CD8-positive, alpha-beta memory T cell (primary cell): ENCODE measurements around the gene AKAP7. TPM values are rescaled to one million over a fixed set of nuclear protein-coding genes. Genes with fewer than 3 reads are reported as not detected.

Experiments
- CTCF ChIA-PET: fragments of 350-600 bp; sonication (Branson Sonifier 250); formaldehyde crosslinking; loops from one replicate; lab custom pipeline; 2021; ENCODE audit warnings: antibody characterized with exemption; lab: Charles Lee
- POLR2A ChIA-PET: fragments of 350-600 bp; sonication (Branson Sonifier 250); formaldehyde crosslinking; loops from one replicate; lab custom pipeline; 2021; ENCODE audit warnings: antibody characterized with exemption; lab: Charles Lee
- DNase-seq, 5 donors: peaks; one replicate each; pipeline versions ENCODE4 v3.0.0 to v3.0.0-alpha.2; 2020 to 2022; ENCODE audit warnings: mixed read lengths in 1 of 5
- H3K27ac ChIP-seq: one replicate; pipeline ENCODE4 v1.7.0; 2013; ENCODE audit warnings: low read depth, mild to moderate bottlenecking, low read length, moderate library complexity
- H3K27me3 ChIP-seq: 2 replicates; pipeline ENCODE4 v1.7.0; 2013; ENCODE audit warnings: low read length, mild to moderate bottlenecking; ENCODE audit not compliant: insufficient read depth, poor library complexity, severe bottlenecking
- H3K36me3 ChIP-seq: 2 replicates; pipeline ENCODE4 v1.7.0; 2013; ENCODE audit warnings: mild to moderate bottlenecking, low read length, moderate library complexity; ENCODE audit not compliant: insufficient read depth
- H3K4me1 ChIP-seq: 2 replicates; pipeline ENCODE4 v1.7.0; 2013; ENCODE audit warnings: mild to moderate bottlenecking, low read length, moderate library complexity; ENCODE audit not compliant: insufficient read depth
- H3K4me3 ChIP-seq: 2 replicates; pipeline ENCODE4 v1.7.0; 2013; ENCODE audit warnings: mild to moderate bottlenecking, low read length
- H3K9me3 ChIP-seq: 2 replicates; pipeline ENCODE4 v1.7.0; 2013; ENCODE audit warnings: mild to moderate bottlenecking, low read length
- H3K27ac Mint-ChIP-seq, 8 donors: one replicate each; pipeline ENCODE4 v1.8.0; 2020 to 2021; ENCODE audit warnings: mixed read lengths in 8 of 8, mild to moderate bottlenecking in 6 of 8, inconsistent platforms in 3 of 8, moderate library complexity in 3 of 8
- H3K27me3 Mint-ChIP-seq, 2 donors: one replicate each; pipeline ENCODE4 v1.8.0; 2020 to 2021; ENCODE audit warnings: mixed read lengths in 2 of 2, mild to moderate bottlenecking in 1 of 2, moderate library complexity in 1 of 2
- H3K36me3 Mint-ChIP-seq, 3 donors: one replicate each; pipeline ENCODE4 v1.8.0; 2020 to 2021; ENCODE audit warnings: mixed read lengths in 3 of 3, inconsistent platforms in 1 of 3, mild to moderate bottlenecking in 1 of 3
- H3K4me1 Mint-ChIP-seq, 3 donors: one replicate each; pipeline ENCODE4 v1.8.0; 2020 to 2021; ENCODE audit warnings: mixed read lengths in 3 of 3, inconsistent platforms in 1 of 3, mild to moderate bottlenecking in 1 of 3
- H3K4me3 Mint-ChIP-seq, 7 donors: one replicate each; pipeline ENCODE4 v1.8.0; 2020 to 2021; ENCODE audit warnings: mixed read lengths in 7 of 7, mild to moderate bottlenecking in 6 of 7, moderate library complexity in 4 of 7, inconsistent platforms in 2 of 7
- H3K9me3 Mint-ChIP-seq, 5 donors: one replicate each; pipeline ENCODE4 v1.8.0; 2020 to 2022; ENCODE audit warnings: mixed read lengths in 5 of 5, mild to moderate bottlenecking in 3 of 5, moderate library complexity in 2 of 5, inconsistent platforms in 1 of 5
- polyA plus RNA-seq: library from polyadenylated mRNA; unstranded; fragments of 300-500 nt; fragmentation: Illumina TruSeq; gene quantifications from one replicate; pipeline ENCODE4 v1.2.3, GENCODE V29; 2021
- total RNA-seq, 2 experiments: library from RNA; stranded (reverse); gene quantifications; one replicate each; pipeline ENCODE4 v1.2.3, GENCODE V29; 2021

Gene AKAP7
- total and polyA plus RNA-seq, 3 experiments from 2014 or later: 4.3 to 17.3 (median 4.8) TPM

DNA sequence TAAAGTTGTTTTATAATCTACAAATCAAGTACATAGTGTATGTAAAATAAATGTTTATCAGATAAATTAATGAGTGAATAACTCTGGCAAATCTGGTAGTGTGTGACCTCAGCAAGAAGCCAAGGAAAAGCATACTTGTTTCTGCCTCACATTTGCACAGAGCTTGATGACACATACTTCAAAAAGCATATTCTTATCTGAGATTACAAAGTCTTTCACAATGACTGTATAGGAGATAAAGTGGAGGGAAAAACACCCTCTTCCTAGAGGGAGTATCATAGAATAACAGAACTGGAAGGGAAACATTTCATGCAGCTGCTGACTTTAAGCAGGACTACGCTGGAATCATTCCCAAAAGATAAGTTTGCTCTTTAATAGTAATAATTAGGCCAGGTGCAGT, 28.1 kb upstream of the AKAP7 start:
- Histone ChIP-seq H3K27me3 (no peaks in the 10 kb centered on the region), H3K4me1 (no peaks in the 10 kb centered on the region), H3K27ac (no peak overlapping the region), H3K36me3 (no peaks in the 10 kb centered on the region), H3K4me3 (no peak overlapping the region), H3K9me3 (no peaks in the 10 kb centered on the region)
- ChIA-PET POLR2A (no interaction called here), CTCF (no interaction called here)
- H3K4me1 Mint-ChIP-seq: no peaks in the 10 kb centered on the region
- peak overlapping the region in 1 of 7 donors; percentile 42 for H3K4me3 Mint-ChIP-seq
- no peaks in the 10 kb centered on the region for H3K36me3 Mint-ChIP-seq
- DNase-seq: no peak
- H3K9me3 Mint-ChIP-seq: no peaks in the 10 kb centered on the region
- H3K27me3 Mint-ChIP-seq: peaks cover 2 to 33% of the 10 kb centered on the region in 2 donors
- H3K27ac Mint-ChIP-seq: no peak overlapping the region

DNA sequence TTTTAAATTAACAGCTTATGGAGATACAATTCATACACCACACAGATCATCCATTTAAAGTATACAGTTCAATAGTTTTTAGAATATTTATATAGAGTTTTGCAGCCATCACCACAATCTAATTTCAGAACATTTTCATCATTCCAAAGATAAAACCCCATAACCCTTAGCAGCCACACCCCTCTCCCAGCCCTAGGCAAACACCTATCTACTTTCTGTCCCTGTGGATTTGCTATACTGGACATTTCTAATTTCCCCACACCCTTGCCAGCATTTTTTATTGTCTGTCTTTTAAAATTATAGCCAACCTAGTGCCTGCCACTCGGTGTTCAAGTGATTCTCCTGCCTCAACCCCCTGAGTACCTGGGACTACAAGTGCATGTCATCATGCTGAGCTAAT, 23.0 kb upstream of the AKAP7 start:
- Histone ChIP-seq H3K36me3 (no peaks in the 10 kb centered on the region), H3K4me1 (no peaks in the 10 kb centered on the region), H3K27me3 (no peaks in the 10 kb centered on the region), H3K9me3 (no peaks in the 10 kb centered on the region), H3K4me3 (no peak overlapping the region), H3K27ac (no peak overlapping the region)
- H3K36me3 Mint-ChIP-seq: no peaks in the 10 kb centered on the region
- CTCF ChIA-PET: interaction anchor here (9.6 kb wide), 1 partner anchor 227 kb away, joined by 83 read pairs; no protein-coding TSS in a partner anchor
- no peaks in the 10 kb centered on the region for H3K9me3 Mint-ChIP-seq
- peaks cover 0 to 4% (median 0%) of the 10 kb centered on the region in 3 donors for H3K4me1 Mint-ChIP-seq
- H3K4me3 Mint-ChIP-seq: no peak overlapping the region
- H3K27ac Mint-ChIP-seq: no peak overlapping the region
- POLR2A ChIA-PET: no interaction called here
- no peak for DNase-seq
- H3K27me3 Mint-ChIP-seq: peaks cover 8 to 23% of the 10 kb centered on the region in 2 donors

DNA sequence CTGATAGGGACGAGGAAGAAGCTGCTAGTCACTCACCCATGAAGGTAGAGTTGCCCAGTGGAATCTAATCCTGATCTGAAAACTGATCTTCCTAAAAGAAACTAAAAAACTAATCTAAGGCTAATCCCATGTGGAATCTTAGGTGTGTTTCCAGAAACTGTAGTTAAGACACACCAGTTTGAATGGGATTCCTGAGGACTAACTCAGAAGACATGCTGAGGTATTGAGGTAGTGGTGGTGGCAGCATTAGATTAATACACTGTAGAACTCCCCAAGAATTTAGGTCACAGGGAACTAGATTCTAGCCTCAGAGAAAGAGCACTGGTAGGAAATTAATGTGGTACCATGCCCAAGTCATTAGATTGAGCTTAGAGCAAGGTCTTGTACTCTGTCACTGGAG, 19.6 kb upstream of the AKAP7 start:
- POLR2A ChIA-PET: no interaction called here
- Histone ChIP-seq H3K27ac (no peak overlapping the region), H3K27me3 (no peaks in the 10 kb centered on the region), H3K4me1 (no peaks in the 10 kb centered on the region), H3K36me3 (no peaks in the 10 kb centered on the region), H3K9me3 (no peaks in the 10 kb centered on the region), H3K4me3 (no peak overlapping the region)
- H3K9me3 Mint-ChIP-seq: no peaks in the 10 kb centered on the region
- H3K27ac Mint-ChIP-seq: no peak overlapping the region
- DNase-seq: no peak
- peaks cover 0 to 4% (median 0%) of the 10 kb centered on the region in 3 donors for H3K4me1 Mint-ChIP-seq
- CTCF ChIA-PET: interaction anchor here (1.0 to 9.6 kb wide), 5 partner anchors 223 to 418 kb away, joined by 3 to 83 read pairs (median 6); no protein-coding TSS in a partner anchor
- H3K27me3 Mint-ChIP-seq: peaks cover 8 to 12% of the 10 kb centered on the region in 2 donors
- no peaks in the 10 kb centered on the region for H3K36me3 Mint-ChIP-seq
- H3K4me3 Mint-ChIP-seq: no peak overlapping the region

DNA sequence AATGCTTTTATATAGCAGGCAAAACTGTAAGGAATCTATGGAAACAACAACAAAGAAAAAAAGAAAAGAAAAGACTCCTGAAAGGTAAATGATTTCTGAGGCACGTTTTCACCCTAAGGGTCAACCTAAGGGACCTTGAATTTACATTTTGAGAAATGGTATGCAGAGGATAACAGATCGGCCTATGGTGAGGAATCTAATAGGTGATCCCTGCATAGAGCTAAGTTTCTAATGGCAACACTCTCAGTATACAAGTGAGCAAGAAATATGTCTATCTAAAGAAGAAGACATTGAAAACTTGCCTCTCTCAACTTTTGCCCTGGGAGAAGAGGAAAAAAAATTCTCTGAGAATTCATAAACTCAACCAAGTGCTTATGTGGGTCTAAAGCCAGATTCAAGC, 18.9 kb upstream of the AKAP7 start:
- POLR2A ChIA-PET: no interaction called here
- H3K27ac Mint-ChIP-seq: no peak overlapping the region

DNA sequence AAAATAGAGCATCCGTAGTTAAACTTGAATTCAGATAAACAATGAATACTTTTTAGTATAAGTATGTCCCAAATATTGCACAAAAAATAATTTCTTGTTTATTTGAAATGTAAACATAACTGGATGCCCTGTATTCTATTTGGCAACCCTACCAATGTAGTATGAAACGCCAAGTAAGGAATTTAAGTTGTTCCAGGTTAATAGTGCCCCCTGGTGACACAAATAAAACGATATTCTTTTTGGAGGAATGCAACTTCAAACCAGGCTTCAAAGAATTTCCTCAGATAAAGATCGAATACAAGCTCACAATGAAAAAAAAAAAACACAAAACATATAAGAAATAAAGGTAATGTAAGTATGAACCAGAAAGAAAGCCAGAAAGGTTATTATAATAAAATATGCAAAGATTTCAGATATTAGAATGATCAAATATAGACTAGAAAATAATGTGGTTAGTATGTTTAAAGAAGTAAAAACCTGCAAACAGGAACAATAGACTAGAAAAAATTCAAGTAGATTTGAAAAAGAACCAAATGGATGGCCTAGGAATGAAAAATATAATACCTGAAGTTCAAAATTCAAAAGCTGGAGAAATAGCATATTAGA, 18.4 kb upstream of the AKAP7 start:
- no peak overlapping the region for H3K4me3 Mint-ChIP-seq
- H3K4me3 ChIP-seq: no peak overlapping the region
- H3K9me3 ChIP-seq: no peaks in the 10 kb centered on the region
- POLR2A ChIA-PET: no interaction called here
- no peaks in the 10 kb centered on the region for H3K4me1 ChIP-seq
- H3K36me3 ChIP-seq: no peaks in the 10 kb centered on the region
- no peak overlapping the region for H3K27ac ChIP-seq
- H3K36me3 Mint-ChIP-seq: no peaks in the 10 kb centered on the region
- no peaks in the 10 kb centered on the region for H3K9me3 Mint-ChIP-seq
- CTCF ChIA-PET: interaction anchor here (0.6 to 9.6 kb wide), 8 partner anchors 13 to 418 kb away, joined by 3 to 83 read pairs (median 4); no protein-coding TSS in a partner anchor
- peaks cover 5 to 8% of the 10 kb centered on the region in 2 donors for H3K27me3 Mint-ChIP-seq
- no peaks in the 10 kb centered on the region for H3K27me3 ChIP-seq
- H3K4me1 Mint-ChIP-seq: peaks cover 0 to 4% (median 0%) of the 10 kb centered on the region in 3 donors
- peak in 2 of 5 donors; percentile 11 to 37 for DNase-seq
- no peak overlapping the region for H3K27ac Mint-ChIP-seq

More for the DNA sequence above, 18.9 kb upstream of the AKAP7 start:
- Mint-ChIP-seq H3K9me3 (no peaks in the 10 kb centered on the region), H3K27me3 (peaks cover 7 to 8% of the 10 kb centered on the region in 2 donors), H3K4me3 (no peak overlapping the region), H3K36me3 (no peaks in the 10 kb centered on the region), H3K4me1 (peaks cover 0 to 4% (median 0%) of the 10 kb centered on the region in 3 donors)
- Histone ChIP-seq H3K4me3 (no peak overlapping the region), H3K27ac (no peak overlapping the region), H3K36me3 (no peaks in the 10 kb centered on the region), H3K4me1 (no peaks in the 10 kb centered on the region), H3K27me3 (no peaks in the 10 kb centered on the region), H3K9me3 (no peaks in the 10 kb centered on the region)
- CTCF ChIA-PET: interaction anchor here (1.0 to 9.6 kb wide), 6 partner anchors 224 to 417 kb away, joined by 3 to 83 read pairs (median 6); no protein-coding TSS in a partner anchor
- no peak for DNase-seq

DNA sequence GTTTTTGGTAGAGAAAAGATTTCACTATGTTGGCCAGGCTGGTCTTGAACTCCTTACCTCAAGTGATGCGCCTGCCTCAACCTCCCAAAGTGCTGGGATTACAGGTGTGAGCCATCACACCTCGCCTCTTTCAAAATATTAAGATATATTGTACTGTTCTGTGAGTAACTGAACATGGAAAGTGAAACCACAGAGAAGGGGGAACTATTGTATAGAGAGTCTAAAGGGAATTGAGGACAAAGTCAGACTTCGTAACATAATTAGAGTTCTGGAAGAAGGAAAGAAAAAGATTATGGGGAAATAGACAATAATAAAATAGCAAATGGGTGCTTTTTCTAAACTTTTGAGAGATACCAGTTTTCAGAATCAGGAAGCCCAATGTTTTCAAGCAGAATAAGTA, 17.4 kb upstream of the AKAP7 start:
- Histone ChIP-seq H3K9me3 (no peaks in the 10 kb centered on the region), H3K27ac (no peak overlapping the region), H3K27me3 (no peaks in the 10 kb centered on the region), H3K4me3 (no peak overlapping the region), H3K36me3 (no peaks in the 10 kb centered on the region), H3K4me1 (no peaks in the 10 kb centered on the region)
- Mint-ChIP-seq H3K4me3 (no peak overlapping the region), H3K4me1 (peaks cover 0 to 4% (median 0%) of the 10 kb centered on the region in 3 donors), H3K27me3 (peaks cover 2 to 7% of the 10 kb centered on the region in 2 donors), H3K9me3 (no peaks in the 10 kb centered on the region), H3K36me3 (no peaks in the 10 kb centered on the region), H3K27ac (no peak overlapping the region)
- POLR2A ChIA-PET: no interaction called here
- no peak for DNase-seq
- CTCF ChIA-PET: interaction anchor here (2.0 to 9.6 kb wide), 2 partner anchors 233 to 415 kb away, joined by 8 to 83 read pairs; no protein-coding TSS in a partner anchor

DNA sequence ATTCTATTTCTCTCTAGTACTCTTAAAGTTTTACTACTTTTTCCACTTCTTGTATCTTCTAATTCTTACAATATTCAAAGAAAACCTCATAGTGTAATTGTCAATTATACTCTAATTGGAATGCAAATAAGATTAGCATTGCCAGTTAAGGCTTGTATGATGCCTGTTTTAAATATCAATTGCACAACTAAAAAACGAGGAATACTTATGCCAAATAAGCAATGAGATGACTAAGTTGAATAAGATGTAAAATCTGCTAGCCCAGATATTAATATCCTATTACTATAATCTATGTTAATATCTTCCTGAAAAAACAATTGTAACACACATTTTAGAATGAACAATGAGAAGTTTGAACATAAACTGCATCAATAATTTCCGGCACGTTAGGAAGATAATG, 13.3 kb upstream of the AKAP7 start:
- DNase-seq: no peak
- Histone ChIP-seq H3K9me3 (no peaks in the 10 kb centered on the region), H3K27ac (no peak overlapping the region), H3K36me3 (no peaks in the 10 kb centered on the region), H3K27me3 (no peaks in the 10 kb centered on the region), H3K4me1 (no peaks in the 10 kb centered on the region), H3K4me3 (no peak overlapping the region)
- Mint-ChIP-seq H3K9me3 (no peaks in the 10 kb centered on the region), H3K4me3 (no peak overlapping the region), H3K36me3 (no peaks in the 10 kb centered on the region), H3K27me3 (peaks cover 5 to 30% of the 10 kb centered on the region in 2 donors), H3K27ac (no peak overlapping the region), H3K4me1 (no peaks in the 10 kb centered on the region)
- ChIA-PET CTCF (interaction anchor here (1.3 to 9.6 kb wide), 2 partner anchors 8 to 237 kb away, joined by 3 to 83 read pairs; no protein-coding TSS in a partner anchor), POLR2A (no interaction called here)

DNA sequence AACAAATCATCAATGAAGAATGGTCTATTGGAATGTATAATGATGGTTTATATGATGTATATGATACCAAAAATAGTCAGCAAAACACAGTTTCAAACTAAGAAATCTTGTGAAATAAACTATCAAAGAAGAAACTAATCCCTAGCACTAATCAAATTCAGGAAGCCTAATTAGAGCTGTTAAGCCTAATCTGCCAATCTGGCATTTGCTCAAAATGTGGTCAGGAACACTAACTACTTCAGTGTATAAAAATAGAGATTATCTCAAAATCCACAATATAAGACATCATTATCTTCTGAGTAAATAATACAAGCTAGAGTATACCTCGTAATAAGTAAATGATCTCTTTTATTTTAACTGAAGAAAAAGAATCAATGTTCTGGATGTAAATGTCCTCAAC, 12.8 kb upstream of the AKAP7 start:
- H3K27ac Mint-ChIP-seq: no peak overlapping the region
- no peak for DNase-seq
- Histone ChIP-seq H3K27ac (no peak overlapping the region), H3K27me3 (no peaks in the 10 kb centered on the region), H3K36me3 (no peaks in the 10 kb centered on the region), H3K4me1 (no peaks in the 10 kb centered on the region), H3K4me3 (no peak overlapping the region), H3K9me3 (no peaks in the 10 kb centered on the region)
- peaks cover 5 to 30% of the 10 kb centered on the region in 2 donors for H3K27me3 Mint-ChIP-seq
- no peak overlapping the region for H3K4me3 Mint-ChIP-seq
- H3K9me3 Mint-ChIP-seq: no peaks in the 10 kb centered on the region
- CTCF ChIA-PET: interaction anchor here (0.7 to 1.3 kb wide), 2 partner anchors 9 to 238 kb away, joined by 3 read pairs; no protein-coding TSS in a partner anchor
- POLR2A ChIA-PET: no interaction called here
- no peaks in the 10 kb centered on the region for H3K4me1 Mint-ChIP-seq
- H3K36me3 Mint-ChIP-seq: no peaks in the 10 kb centered on the region
